Measurements from ENCODE around the gene CRYL1. TPM values are rescaled to one million over a fixed set of nuclear protein-coding genes. Genes with fewer than 3 reads are reported as not detected.

Gene CRYL1
- total RNA-seq, 1 experiment from 2014 or later: 12.2 TPM

GRCh38 chr13:20570517-20570916, 44.9 kb upstream of the CRYL1 start:
- Mint-ChIP-seq H3K4me3 (ENCODE audit: low read depth, unreplicated experiment) (no peak overlapping the region), H3K9me3 (ENCODE audit: low read depth, unreplicated experiment) (no peaks in the 10 kb centered on the region), H3K36me3 (ENCODE audit: insufficient read depth, unreplicated experiment) (peaks cover 23% of the 10 kb centered on the region), H3K4me1 (ENCODE audit: low read depth, unreplicated experiment) (no peaks in the 10 kb centered on the region), H3K27ac (ENCODE audit: unreplicated experiment) (no peak overlapping the region), H3K27me3 (ENCODE audit: unreplicated experiment) (no peaks in the 10 kb centered on the region)
- no peak for DNase-seq
- intact Hi-C loops (cut with micrococcal nuclease; ENCODE audit: unreplicated experiment): no loop called here
- CTCF ChIA-PET: interaction anchor here (1.2 kb wide), 1 partner anchor 10 kb away, joined by 3 read pairs; no protein-coding TSS in a partner anchor
- BruUV-seq (replicated peaks): no TSS peak
- no peak for TF ChIP-seq CTCF (IDR thresholded peaks at IDR 0.05; ENCODE audit: unreplicated experiment)

DNA sequence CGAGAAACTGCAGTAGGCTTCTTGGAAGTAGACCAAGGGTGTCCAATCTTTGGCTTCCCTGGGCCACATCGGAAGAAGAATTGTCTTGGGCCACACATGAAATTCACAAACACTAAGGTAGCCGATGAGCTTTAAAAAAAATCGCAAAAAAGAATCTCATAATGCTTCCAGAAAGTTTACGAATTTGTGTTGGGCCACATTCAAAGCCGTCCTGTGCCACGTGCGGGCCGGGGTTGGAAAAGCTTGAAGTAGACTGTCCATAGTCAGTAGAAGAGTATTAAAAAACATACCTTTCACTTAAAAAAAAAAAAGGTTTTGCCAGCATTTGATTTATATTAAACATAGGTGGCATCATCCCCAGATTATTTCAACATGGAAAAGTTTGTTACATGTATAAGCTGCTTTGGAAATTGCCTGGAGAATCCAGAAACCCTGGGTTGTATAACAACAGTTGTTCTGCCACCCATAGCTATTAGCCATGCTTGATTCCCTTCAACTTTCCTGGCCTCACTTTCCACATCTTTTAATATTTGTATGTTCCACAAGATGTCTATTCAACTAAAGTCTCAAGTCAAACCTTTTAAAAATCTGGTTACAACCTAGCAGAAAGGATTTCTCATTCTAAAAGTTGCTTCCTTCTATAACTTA, 42.3 kb upstream of the CRYL1 start:
- intact Hi-C loops (cut with micrococcal nuclease; ENCODE audit: unreplicated experiment): no loop called here
- no peak for TF ChIP-seq CTCF (IDR thresholded peaks at IDR 0.05; ENCODE audit: unreplicated experiment)
- Mint-ChIP-seq H3K36me3 (ENCODE audit: insufficient read depth, unreplicated experiment) (peaks cover 31% of the 10 kb centered on the region), H3K4me3 (ENCODE audit: low read depth, unreplicated experiment) (peak overlapping the region; percentile 87), H3K9me3 (ENCODE audit: low read depth, unreplicated experiment) (peaks cover 4% of the 10 kb centered on the region), H3K27ac (ENCODE audit: unreplicated experiment) (peak overlapping the region; percentile 93), H3K4me1 (ENCODE audit: low read depth, unreplicated experiment) (no peaks in the 10 kb centered on the region), H3K27me3 (ENCODE audit: unreplicated experiment) (no peaks in the 10 kb centered on the region)
- CTCF ChIA-PET: interaction anchor here (0.7 kb wide), 2 partner anchors 148 to 946 kb away, joined by 3 to 4 read pairs; no protein-coding TSS in a partner anchor
- BruUV-seq (replicated peaks): TSS peak; percentile 77
- no peak for DNase-seq

DNA sequence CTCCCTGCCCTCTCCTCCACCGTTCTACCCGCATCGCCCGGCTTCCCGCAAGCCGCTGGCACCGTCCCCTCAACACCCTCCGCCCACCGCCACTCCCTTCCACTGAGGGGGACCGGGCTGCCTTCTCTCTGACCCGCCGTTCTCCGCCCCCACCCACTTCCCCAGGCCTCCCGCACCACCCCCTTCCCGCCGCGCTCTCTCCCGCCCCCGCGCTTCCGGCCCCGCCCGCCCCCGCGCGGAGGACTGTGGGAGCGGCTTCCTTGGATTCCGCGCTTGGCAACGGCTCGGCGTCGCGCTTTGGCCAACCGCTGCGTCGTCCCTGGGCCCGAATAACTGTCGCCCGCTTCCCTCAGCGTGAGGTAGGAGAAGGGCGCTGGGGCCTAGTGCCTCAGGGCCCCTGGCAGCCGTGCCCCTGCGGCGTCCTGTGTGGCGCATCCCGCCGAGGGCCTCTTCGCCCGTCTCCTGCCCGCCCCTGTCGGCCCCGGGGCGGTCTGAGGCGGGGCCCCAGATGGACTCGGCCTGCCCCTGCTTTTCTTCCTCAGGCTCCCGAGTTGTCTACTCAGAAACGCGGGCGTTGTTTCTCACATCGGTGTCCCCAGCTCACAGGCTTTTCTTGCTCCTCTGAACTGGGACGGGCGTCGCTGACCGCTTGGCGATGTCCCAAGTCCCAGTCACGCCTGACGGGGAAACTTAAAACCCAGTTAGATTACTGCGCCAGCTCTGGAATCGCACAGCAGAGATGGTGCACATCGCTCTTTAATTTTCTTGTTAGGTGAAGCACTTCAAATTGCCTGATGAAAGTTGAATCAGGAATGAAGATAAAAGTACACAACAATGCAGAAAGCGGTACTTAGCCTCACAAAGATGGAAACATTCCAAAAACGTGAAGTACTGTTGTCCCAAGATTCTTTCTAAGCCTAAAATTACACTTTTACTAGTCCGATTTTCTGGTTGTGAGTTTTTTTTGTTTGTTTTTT, 41.5 kb upstream of the CRYL1 start, which contains the start of gene IFT88:
IFT88 (plus strand) TSS at position 260 of the 977 bp plus-strand sequence. CDS start 7,229 bp downstream, outside the sequence.
- Mint-ChIP-seq H3K27me3 (ENCODE audit: unreplicated experiment) (no peaks in the 10 kb centered on the region), H3K9me3 (ENCODE audit: low read depth, unreplicated experiment) (peaks cover 4% of the 10 kb centered on the region), H3K4me1 (ENCODE audit: low read depth, unreplicated experiment) (no peaks in the 10 kb centered on the region), H3K4me3 (ENCODE audit: low read depth, unreplicated experiment) (peak within 1 kb of the TSS; percentile 87), H3K27ac (ENCODE audit: unreplicated experiment) (peak within 1 kb of the TSS; percentile 93), H3K36me3 (ENCODE audit: insufficient read depth, unreplicated experiment) (peaks cover 31% of the 10 kb centered on the region)
- BruUV-seq (replicated peaks): no TSS peak
- CTCF ChIA-PET: interaction anchor here (0.7 kb wide), 1 partner anchor 147 kb away, joined by 3 read pairs; no protein-coding TSS in a partner anchor
- peak; percentile 86 for DNase-seq
- TF ChIP-seq CTCF (IDR thresholded peaks at IDR 0.05; ENCODE audit: unreplicated experiment): no peak
- intact Hi-C loops (cut with micrococcal nuclease; ENCODE audit: unreplicated experiment): no loop called here

DNA sequence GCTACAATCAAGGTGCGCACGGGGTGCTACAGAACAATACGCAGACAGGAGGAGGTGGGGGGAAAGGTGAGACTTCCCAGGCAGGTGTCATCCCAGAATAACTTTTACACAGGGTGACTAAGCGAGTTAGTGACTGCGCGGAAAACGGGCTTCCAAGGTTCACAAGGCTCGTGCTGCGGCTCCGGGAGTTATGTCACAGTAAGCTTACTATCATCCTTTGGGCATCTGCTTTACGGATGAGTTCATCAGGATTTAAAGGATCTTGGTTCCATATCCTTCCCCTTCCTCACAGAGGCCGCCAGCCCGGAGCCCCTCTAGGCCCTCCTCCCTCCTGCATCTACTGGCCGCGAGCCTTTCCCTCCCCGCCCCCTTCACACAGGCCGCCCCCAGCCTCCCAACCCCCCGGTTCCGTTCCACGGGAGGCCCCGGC, 40.8 kb upstream of the CRYL1 start:
- peak; percentile 15 for DNase-seq
- Mint-ChIP-seq H3K4me1 (ENCODE audit: low read depth, unreplicated experiment) (peaks cover 6% of the 10 kb centered on the region), H3K27me3 (ENCODE audit: unreplicated experiment) (no peaks in the 10 kb centered on the region), H3K9me3 (ENCODE audit: low read depth, unreplicated experiment) (peaks cover 6% of the 10 kb centered on the region), H3K27ac (ENCODE audit: unreplicated experiment) (peak overlapping the region; percentile 93), H3K36me3 (ENCODE audit: insufficient read depth, unreplicated experiment) (peaks cover 31% of the 10 kb centered on the region), H3K4me3 (ENCODE audit: low read depth, unreplicated experiment) (peak overlapping the region; percentile 87)
- BruUV-seq (replicated peaks): TSS peak; percentile 67
- CTCF ChIA-PET: no interaction called here
- intact Hi-C loops (cut with micrococcal nuclease; ENCODE audit: unreplicated experiment): no loop called here
- TF ChIP-seq CTCF (IDR thresholded peaks at IDR 0.05; ENCODE audit: unreplicated experiment): no peak

Measured in Calu3 (cell line).